Aorta (tissue), 5 donors: ENCODE measurements around the gene PLAU. TPM values are rescaled to one million over a fixed set of nuclear protein-coding genes. Genes with fewer than 3 reads are reported as not detected.

Experiments used
- ATAC-seq: fragments of 200-7000 bp; cut with Tn5 transposase; one replicate; pipeline ENCODE4 v1.9.1; 2022; ENCODE audit warnings: moderate library complexity; ENCODE audit not compliant: low FRiP score
- DNase-seq, 2 donors: peaks; one replicate each; pipeline ENCODE4 v3.0.0-alpha.2; 2020
- H3K27ac ChIP-seq, 2 donors: one replicate each; pipeline ENCODE4 v1.5.1; 2013; ENCODE audit warnings: low read length in 2 of 2, mild to moderate bottlenecking in 2 of 2, moderate library complexity in 2 of 2, control low read depth in 1 of 2, inconsistent platforms in 1 of 2, low read depth in 1 of 2
- H3K27me3 ChIP-seq, 2 donors: one replicate each; pipeline ENCODE4 v1.6.1; 2013; ENCODE audit warnings: control low read depth in 1 of 2, low read length in 1 of 2, mild to moderate bottlenecking in 1 of 2, moderate library complexity in 1 of 2; ENCODE audit not compliant: insufficient read depth in 2 of 2, control insufficient read depth in 1 of 2
- H3K36me3 ChIP-seq, 2 donors: one replicate each; pipeline ENCODE4 v1.6.1; 2013; ENCODE audit warnings: control low read depth in 1 of 2, low read length in 1 of 2, mild to moderate bottlenecking in 1 of 2; ENCODE audit not compliant: insufficient read depth in 2 of 2, control insufficient read depth in 1 of 2
- H3K4me1 ChIP-seq, 2 donors: one replicate each; pipeline ENCODE4 v1.6.1; 2013; ENCODE audit warnings: low read length in 2 of 2, control low read depth in 1 of 2, mild to moderate bottlenecking in 1 of 2, moderate library complexity in 1 of 2; ENCODE audit not compliant: insufficient read depth in 2 of 2, control insufficient read depth in 1 of 2
- H3K4me3 ChIP-seq, 2 donors: one replicate each; pipeline ENCODE4 v1.5.1; 2013; ENCODE audit warnings: low read length in 2 of 2, control low read depth in 1 of 2, mild to moderate bottlenecking in 1 of 2
- H3K9me3 ChIP-seq: one replicate; pipeline ENCODE4 v1.6.1; 2013; ENCODE audit warnings: mild to moderate bottlenecking, low read length; ENCODE audit not compliant: control insufficient read depth
- WGBS, 2 donors: extraction: QIAGEN DNeasy Blood & Tissue Kit; methylation state at CpG; one replicate each; pipeline ENCODE4 v1.1.7; 2013; 5-methylcytosine and 5-hydroxymethylcytosine counted together
- intact Hi-C, 2 donors: fragments of 100-400 bp; cut with DNase I; formaldehyde crosslinking; loops; one replicate each; pipeline versions ENCODE4 v1.14.2 to v1.15.0; 2022
- polyA plus RNA-seq, 2 donors: library from polyadenylated mRNA; stranded (reverse); fragments of 200-250 nt; gene quantifications; one replicate each; pipeline ENCODE4 v1.2.3, GENCODE V29; 2013
- total RNA-seq, 2 donors: library from RNA; stranded (reverse); fragmentation: NEBNext Ultra II Directional; extraction: Animal tissue kit (Norgen Biotek cat#: 25700); gene quantifications; one replicate each; pipeline ENCODE4 v1.2.1, GENCODE V29; 2021
- donor health status: healthy with polysubstance abuse.
- donor health status: Bipolar disorder and iron deficiency.
- donor health status: DM: no; HTN: no; CAD: no.
- donor health status: DM: no; HTN: no; CAD: no.
- donor health status: DM: yes; HTN: yes; CAD: no.

Gene PLAU
- total and polyA plus RNA-seq, 4 donors, result 9.6 to 35.4 (median 23.6) TPM

DNA sequence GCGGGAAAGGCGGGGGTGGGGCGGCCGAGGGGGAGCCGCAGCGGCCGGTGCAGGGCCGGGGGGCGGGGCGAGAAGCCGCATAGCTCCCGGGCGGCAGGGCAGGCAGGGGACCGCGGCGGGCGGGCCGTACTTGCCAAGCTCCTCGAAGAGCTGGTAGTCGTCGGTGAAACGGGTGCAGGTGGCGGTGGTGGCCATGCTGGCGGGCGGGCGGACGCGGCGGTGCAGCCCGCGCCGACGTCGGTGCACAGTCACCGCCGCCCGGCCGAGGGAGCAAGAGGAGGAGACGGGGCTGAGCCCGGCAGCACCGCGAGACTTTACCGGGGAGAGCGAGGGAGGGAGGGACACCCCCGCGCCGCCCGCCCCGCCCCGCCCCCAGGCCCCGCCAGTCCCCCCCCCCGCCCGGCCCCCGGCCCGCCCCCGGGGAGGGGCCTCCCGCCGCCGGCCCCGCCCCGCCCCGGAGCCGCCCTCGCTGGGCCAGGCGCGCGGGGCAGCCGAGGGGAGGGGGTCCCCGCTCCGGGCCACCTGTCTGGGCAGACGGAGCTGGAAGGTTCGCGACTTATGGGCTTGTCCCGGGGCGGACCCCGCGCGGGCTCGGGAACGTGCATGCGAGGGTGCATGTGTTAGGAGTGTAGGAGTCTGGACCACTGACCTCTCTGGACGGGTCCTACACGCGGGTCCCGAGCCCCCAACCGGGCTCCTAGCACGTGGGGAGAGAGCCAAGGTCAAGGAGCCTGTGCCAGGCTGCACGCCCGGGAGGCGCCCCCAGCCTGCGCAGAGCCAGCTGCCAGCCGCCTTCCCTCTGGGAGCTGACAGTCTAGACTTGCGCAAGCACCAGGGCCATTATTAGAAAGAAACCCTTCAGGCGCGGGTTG is 36.4 kb upstream of the PLAU start, which contains the start of gene CAMK2G:
Gene CAMK2G (minus strand): TSS at position 289 of the 872 bp plus-strand sequence. CDS start 94 bp downstream, at position 195.
- intact Hi-C loops, result loop anchor here in 1 of 2 donors (5.0 kb wide), 1 partner anchor 102 kb away; a partner anchor contains a TSS
- peaks cover 2% of the 10 kb centered on the region in 2 donors for H3K4me1 ChIP-seq

GRCh38 chr10:73875139-73875475 is 35.8 kb upstream of the PLAU start:
- H3K4me1 ChIP-seq, result peaks cover 2% of the 10 kb centered on the region in 2 donors
- no peaks in the 10 kb centered on the region for H3K27me3 ChIP-seq
- H3K27ac ChIP-seq, result peak overlapping the region in 1 of 2 donors; percentile 46
- no peak for DNase-seq
- peaks cover 0 to 6% of the 10 kb centered on the region in 2 donors for H3K36me3 ChIP-seq
- no peak overlapping the region for H3K4me3 ChIP-seq
- H3K9me3 ChIP-seq, result no peaks in the 10 kb centered on the region
- 43 to 45% methylated on average over 3 of the region's 3 CpGs for WGBS, 2 donors
- intact Hi-C loops, result no loop called here
- no peak for ATAC-seq

More for the DNA sequence above, 36.4 kb upstream of the PLAU start, which contains the start of gene CAMK2G:
- H3K4me3 ChIP-seq, result peak within 1 kb of the TSS; percentile 85 to 98
- no peaks in the 10 kb centered on the region for H3K9me3 ChIP-seq
- H3K36me3 ChIP-seq, result peaks cover 0 to 6% of the 10 kb centered on the region in 2 donors
- peak within 1 kb of the TSS in 1 of 2 donors; percentile 46 for H3K27ac ChIP-seq
- DNase-seq (peak; percentile 93 to 95), ATAC-seq (peak; percentile 93)
- no peaks in the 10 kb centered on the region for H3K27me3 ChIP-seq
- 1 to 2% methylated on average over 33 to 95 of the region's 95 CpGs for WGBS, 2 donors

- H3K9me3 ChIP-seq, result no peaks in the 10 kb centered on the region
- peaks cover 2% of the 10 kb centered on the region in 2 donors for H3K4me1 ChIP-seq
- H3K36me3 ChIP-seq, result no peaks in the 10 kb centered on the region
- H3K27ac ChIP-seq, result peak overlapping the region; percentile 4 to 29
- WGBS, 2 donors, result 23 to 25% methylated on average over 4 of the region's 4 CpGs
- H3K4me3 ChIP-seq, result no peak overlapping the region
- peak in 1 of 2 donors; percentile 12 for DNase-seq
- H3K27me3 ChIP-seq, result no peaks in the 10 kb centered on the region
- ATAC-seq, result no peak
- intact Hi-C loops, result no loop called here
Observed at GRCh38 chr10:73876157-73876556, 34.8 kb upstream of the PLAU start.

GRCh38 chr10:73876566-73876965 is 34.4 kb upstream of the PLAU start:
- DNase-seq, result peak in 1 of 2 donors; percentile 18
- intact Hi-C loops, result no loop called here
- no peak for ATAC-seq
- Histone ChIP-seq H3K4me1 (peaks cover 2% of the 10 kb centered on the region in 2 donors), H3K27me3 (no peaks in the 10 kb centered on the region), H3K9me3 (no peaks in the 10 kb centered on the region), H3K4me3 (no peak overlapping the region), H3K27ac (no peak overlapping the region), H3K36me3 (no peaks in the 10 kb centered on the region)

GRCh38 chr10:73876971-73877370 is 34.0 kb upstream of the PLAU start:
- DNase-seq (no peak), ATAC-seq (no peak)
- intact Hi-C loops, result no loop called here
- H3K4me1 ChIP-seq, result peaks cover 2% of the 10 kb centered on the region in 2 donors
- no peaks in the 10 kb centered on the region for H3K27me3 ChIP-seq
- no peaks in the 10 kb centered on the region for H3K36me3 ChIP-seq
- 65 to 70% methylated on average over 4 of the region's 4 CpGs for WGBS, 2 donors
- no peak overlapping the region for H3K4me3 ChIP-seq
- H3K9me3 ChIP-seq, result no peaks in the 10 kb centered on the region
- no peak overlapping the region for H3K27ac ChIP-seq

GRCh38 chr10:73877533-73878160 is 33.3 kb upstream of the PLAU start:
- H3K9me3 ChIP-seq, result no peaks in the 10 kb centered on the region
- no peaks in the 10 kb centered on the region for H3K27me3 ChIP-seq
- H3K36me3 ChIP-seq, result no peaks in the 10 kb centered on the region
- 90 to 92% methylated on average over 9 of the region's 9 CpGs for WGBS, 2 donors
- H3K27ac ChIP-seq, result no peak overlapping the region
- no peak overlapping the region for H3K4me3 ChIP-seq
- H3K4me1 ChIP-seq, result peaks cover 2% of the 10 kb centered on the region in 2 donors
- intact Hi-C loops, result no loop called here
- ATAC-seq, result no peak
- DNase-seq, result peak in 1 of 2 donors; percentile 30

DNA sequence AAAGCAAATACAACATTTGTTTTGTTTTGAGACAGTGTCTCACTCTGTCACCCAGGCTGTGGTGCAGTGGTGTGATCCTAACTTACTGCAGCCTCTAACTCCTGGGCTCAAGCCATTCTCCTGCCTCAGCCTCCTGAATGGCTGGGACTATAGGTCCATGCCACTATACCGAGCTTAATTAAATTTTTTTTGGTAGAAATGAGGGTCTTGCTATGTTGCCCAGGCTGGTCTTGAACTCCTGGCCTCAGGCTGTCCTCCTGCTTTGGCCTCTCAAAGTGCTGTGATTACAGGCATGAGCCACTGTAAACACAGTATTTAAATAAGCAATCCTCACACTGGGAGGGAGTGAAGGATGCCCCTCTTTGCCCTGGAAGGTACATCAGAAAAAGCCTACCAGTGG is 32.6 kb upstream of the PLAU start:
- H3K9me3 ChIP-seq, result no peaks in the 10 kb centered on the region
- no peak overlapping the region for H3K27ac ChIP-seq
- peaks cover 2% of the 10 kb centered on the region in 2 donors for H3K4me1 ChIP-seq
- H3K27me3 ChIP-seq, result no peaks in the 10 kb centered on the region
- ATAC-seq (no peak), DNase-seq (no peak)
- H3K4me3 ChIP-seq, result no peak overlapping the region
- H3K36me3 ChIP-seq, result no peaks in the 10 kb centered on the region
- WGBS, 2 donors, result 89 to 95% methylated on average over 1 of the region's 1 CpG
- intact Hi-C loops, result no loop called here

DNA sequence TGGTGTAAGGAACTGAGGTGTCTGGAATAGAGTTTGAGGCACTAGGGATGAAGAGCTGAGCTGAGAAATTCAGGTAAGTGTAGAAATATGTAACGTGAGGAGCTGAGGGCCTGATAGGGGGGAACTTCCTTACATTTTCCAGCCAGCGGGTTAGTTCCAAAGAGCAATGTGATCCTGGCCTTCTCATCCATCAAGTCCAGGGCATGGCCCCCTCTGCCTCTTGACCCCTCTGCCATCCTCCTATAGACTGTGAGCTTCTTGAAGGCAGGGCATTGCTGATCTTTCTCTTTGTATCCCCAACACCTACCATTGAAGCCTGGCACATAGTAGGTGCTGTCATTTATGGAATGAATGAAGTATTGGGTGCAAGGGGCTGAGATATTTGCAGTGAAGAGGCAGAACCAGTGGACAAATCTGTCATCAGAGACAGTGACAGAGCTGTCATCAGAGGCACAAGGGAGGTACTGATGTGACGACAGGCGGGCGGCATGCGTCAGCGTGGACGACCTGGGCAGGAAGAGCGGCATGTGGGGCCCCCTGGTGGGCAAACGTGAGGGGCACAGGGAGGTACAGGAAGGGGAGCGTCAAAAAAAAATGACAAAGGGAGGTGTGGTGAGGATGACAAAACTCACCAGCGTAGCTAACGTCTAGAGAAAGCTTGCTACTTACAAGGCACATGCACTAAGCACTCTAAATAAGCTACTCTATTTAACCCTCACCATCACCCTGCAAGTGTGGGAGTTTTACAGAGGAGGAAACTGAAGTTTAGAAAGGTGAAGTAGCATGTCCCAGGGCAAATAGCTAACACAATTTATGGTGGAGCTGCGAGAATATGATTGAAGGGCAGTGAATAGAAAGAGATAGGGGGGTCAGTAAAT is 31.4 kb upstream of the PLAU start:
- Histone ChIP-seq H3K36me3 (no peaks in the 10 kb centered on the region), H3K27me3 (no peaks in the 10 kb centered on the region), H3K27ac (peak overlapping the region in 1 of 2 donors; percentile 14), H3K9me3 (no peaks in the 10 kb centered on the region), H3K4me1 (peaks cover 2% of the 10 kb centered on the region in 2 donors), H3K4me3 (no peak overlapping the region)
- WGBS, 2 donors, result 13% methylated on average over 14 of the region's 14 CpGs
- ATAC-seq (peak; percentile 92), DNase-seq (peak; percentile 93 to 97)
- intact Hi-C loops, result loop anchor here (1.0 to 10.0 kb wide), 3 partner anchors 30 to 235 kb away; no protein-coding TSS in a partner anchor
